Upper lobe of right lung (tissue), 1 donor: ENCODE measurements around the gene DSC2. TPM values are rescaled to one million over a fixed set of nuclear protein-coding genes. Genes with fewer than 3 reads are reported as not detected.

Experiments used
- ATAC-seq: fragments of 200-7000 bp; cut with Tn5 transposase; one replicate; pipeline ENCODE4 v1.9.1; 2020; ENCODE audit warnings: mild to moderate bottlenecking, moderate library complexity
- DNase-seq: peaks from one replicate; pipeline ENCODE4 v3.0.0-alpha.2; 2020
- H3K27ac ChIP-seq: fragments of 200-600 bp; one replicate; pipeline ENCODE4 v1.8.0; 2022
- H3K27me3 ChIP-seq: fragments of 200-600 bp; one replicate; pipeline ENCODE4 v1.8.0; 2022; ENCODE audit warnings: mild to moderate bottlenecking
- H3K36me3 ChIP-seq: fragments of 200-600 bp; one replicate; pipeline ENCODE4 v1.8.0; 2022
- H3K4me1 ChIP-seq: fragments of 200-600 bp; one replicate; pipeline ENCODE4 v1.8.0; 2022
- H3K4me3 ChIP-seq: fragments of 200-600 bp; one replicate; pipeline ENCODE4 v1.8.0; 2022; ENCODE audit warnings: mild to moderate bottlenecking
- H3K9me3 ChIP-seq: fragments of 200-600 bp; one replicate; pipeline ENCODE4 v1.8.0; 2022
- CTCF ChIP-seq: fragments of 200-600 bp; IDR thresholded peaks from one replicate; pipeline ENCODE4 v1.8.0; 2022; ENCODE audit warnings: antibody characterized with exemption
- intact Hi-C: fragments of 100-400 bp; cut with DNase I; formaldehyde crosslinking; loops from one replicate; pipeline ENCODE4 v1.11.0; 2022
- total RNA-seq: library from RNA; stranded (reverse); fragmentation: NEBNext Ultra II Directional; extraction: Animal tissue kit (Norgen Biotek cat#: 25700); gene quantifications from one replicate; pipeline ENCODE4 v1.2.1, GENCODE V29; 2021
- donor health status: DM: no; HTN: yes; CAD: no; lungs with severe emphysema.

The DSC2 gene
- total RNA-seq, 1 donor from 2014 or later = 17.2 TPM

- Histone ChIP-seq H3K4me3 (no peak overlapping the region), H3K36me3 (no peaks in the 10 kb centered on the region), H3K27ac (no peak overlapping the region), H3K27me3 (no peaks in the 10 kb centered on the region), H3K9me3 (no peaks in the 10 kb centered on the region), H3K4me1 (no peaks in the 10 kb centered on the region)
- TF ChIP-seq CTCF = no peak
- DNase-seq (no peak), ATAC-seq (no peak)
- intact Hi-C loops = no loop called here
These were observed 43.3 kb downstream of the DSC2 start for GRCh38 chr18:31058897-31059296.

- ATAC-seq (no peak), DNase-seq (no peak)
- Histone ChIP-seq H3K9me3 (no peaks in the 10 kb centered on the region), H3K27me3 (no peaks in the 10 kb centered on the region), H3K4me1 (no peaks in the 10 kb centered on the region), H3K4me3 (no peak overlapping the region), H3K36me3 (no peaks in the 10 kb centered on the region), H3K27ac (no peak overlapping the region)
- intact Hi-C loops = no loop called here
- TF ChIP-seq CTCF = no peak
These were observed 44.3 kb downstream of the DSC2 start for GRCh38 chr18:31057917-31058316.

- no peak overlapping the region for H3K4me3 ChIP-seq
- intact Hi-C loops = no loop called here
- no peak for DNase-seq
- no peaks in the 10 kb centered on the region for H3K4me1 ChIP-seq
- H3K27ac ChIP-seq = no peak overlapping the region
- H3K36me3 ChIP-seq = no peaks in the 10 kb centered on the region
- no peaks in the 10 kb centered on the region for H3K27me3 ChIP-seq
- no peak for ATAC-seq
- TF ChIP-seq CTCF = no peak
- H3K9me3 ChIP-seq = no peaks in the 10 kb centered on the region
These were observed 45.2 kb downstream of the DSC2 start for GRCh38 chr18:31057051-31057450.

GRCh38 chr18:31056296-31056695 is 45.9 kb downstream of the DSC2 start:
- Histone ChIP-seq H3K27ac (no peak overlapping the region), H3K4me3 (no peak overlapping the region), H3K27me3 (no peaks in the 10 kb centered on the region), H3K9me3 (no peaks in the 10 kb centered on the region), H3K4me1 (no peaks in the 10 kb centered on the region), H3K36me3 (no peaks in the 10 kb centered on the region)
- intact Hi-C loops = no loop called here
- DNase-seq = no peak
- ATAC-seq = no peak
- TF ChIP-seq CTCF = no peak

- no peaks in the 10 kb centered on the region for H3K36me3 ChIP-seq
- H3K4me1 ChIP-seq = no peaks in the 10 kb centered on the region
- no peak for ATAC-seq
- H3K9me3 ChIP-seq = no peaks in the 10 kb centered on the region
- H3K4me3 ChIP-seq = no peak overlapping the region
- intact Hi-C loops = no loop called here
- DNase-seq = no peak
- no peaks in the 10 kb centered on the region for H3K27me3 ChIP-seq
- no peak for TF ChIP-seq CTCF
- no peak overlapping the region for H3K27ac ChIP-seq
These were observed 51.6 kb downstream of the DSC2 start for GRCh38 chr18:31050635-31051034.

GRCh38 chr18:31049189-31049588 is 53.0 kb downstream of the DSC2 start:
- H3K9me3 ChIP-seq = no peaks in the 10 kb centered on the region
- ATAC-seq (no peak), DNase-seq (no peak)
- H3K4me3 ChIP-seq = no peak overlapping the region
- H3K27me3 ChIP-seq = peaks cover 2% of the 10 kb centered on the region
- H3K36me3 ChIP-seq = no peaks in the 10 kb centered on the region
- intact Hi-C loops = no loop called here
- H3K4me1 ChIP-seq = no peaks in the 10 kb centered on the region
- H3K27ac ChIP-seq = no peak overlapping the region
- no peak for TF ChIP-seq CTCF
